GM21515 (cell line): ENCODE data around the gene KRTAP4-6.
"Not testable (repeated sequence)": the region's sequence is repeated elsewhere in the genome, so short reads cannot be mapped to it uniquely, and the experiment has no call there.

ENCODE experiments used
- ATAC-seq: cut with Tn5 transposase; IDR thresholded peaks from one replicate; pipeline ENCODE4 v1.9.1; 2021; ENCODE audit not compliant: unreplicated experiment

KRTAP4-6 gene

DNA sequence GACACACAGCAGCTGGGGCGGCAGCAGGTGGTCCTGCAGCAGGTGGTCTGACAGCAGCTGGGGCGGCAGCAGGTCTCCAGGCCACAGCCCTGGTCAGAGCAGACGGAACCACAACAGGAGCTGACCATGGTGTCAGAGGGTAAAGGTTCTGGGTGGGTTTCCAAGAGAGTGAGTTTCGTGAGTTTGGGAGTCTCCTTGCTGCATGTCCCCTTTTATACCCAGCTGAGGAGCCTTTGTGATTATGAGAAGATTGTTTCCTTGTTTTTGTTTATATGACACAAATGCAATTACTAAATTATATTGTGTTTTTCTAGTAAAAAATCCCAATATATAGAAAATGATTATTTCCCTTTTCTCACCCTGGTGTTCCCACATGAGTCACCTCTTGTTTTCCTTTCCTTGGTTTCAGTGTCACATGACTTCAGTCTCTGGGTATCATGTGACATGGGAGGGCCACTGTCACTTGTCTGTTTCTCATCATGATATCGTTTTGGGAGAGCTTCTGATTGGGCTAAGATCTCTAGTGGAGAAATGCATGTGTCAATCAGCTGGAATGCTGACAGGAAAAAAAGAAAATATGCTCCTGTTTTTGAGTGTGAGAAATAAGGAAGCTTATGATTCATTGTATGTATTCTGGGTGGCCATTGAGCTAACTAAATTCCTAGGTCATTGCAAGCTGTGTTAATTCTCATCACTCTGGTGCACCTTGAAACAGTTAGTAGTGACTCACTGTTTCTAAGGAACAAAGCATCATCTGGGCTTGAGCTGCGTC is at the start of gene KRTAP4-6:
Gene KRTAP4-6, minus strand, starts transcription at position 185 of the 772 bp plus-strand sequence. Its CDS starts 57 bp downstream, at position 128.
- no peak for ATAC-seq

DNA sequence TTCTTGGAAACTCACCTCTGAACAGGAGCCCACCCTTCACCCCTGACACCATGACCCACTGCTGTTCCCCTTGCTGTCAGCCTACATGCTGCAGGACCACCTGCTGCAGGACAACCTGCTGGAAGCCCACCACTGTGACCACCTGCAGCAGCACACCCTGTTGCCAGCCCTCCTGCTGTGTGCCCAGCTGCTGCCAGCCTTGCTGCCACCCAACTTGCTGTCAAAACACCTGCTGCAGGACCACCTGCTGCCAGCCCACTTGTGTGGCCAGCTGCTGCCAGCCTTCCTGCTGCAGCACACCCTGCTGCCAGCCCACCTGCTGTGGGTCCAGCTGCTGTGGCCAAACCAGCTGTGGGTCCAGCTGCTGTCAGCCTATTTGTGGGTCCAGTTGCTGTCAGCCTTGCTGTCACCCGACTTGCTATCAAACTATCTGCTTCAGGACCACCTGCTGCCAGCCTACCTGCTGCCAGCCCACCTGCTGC is 49.5 kb upstream of the KRTAP4-6 start, which contains the start of gene KRTAP9-1:
Gene KRTAP9-1, plus strand, starts transcription at position 51 of the 482 bp plus-strand sequence. Its CDS starts 0 bp downstream, at position 51.
- not testable (repeated sequence) for ATAC-seq

DNA sequence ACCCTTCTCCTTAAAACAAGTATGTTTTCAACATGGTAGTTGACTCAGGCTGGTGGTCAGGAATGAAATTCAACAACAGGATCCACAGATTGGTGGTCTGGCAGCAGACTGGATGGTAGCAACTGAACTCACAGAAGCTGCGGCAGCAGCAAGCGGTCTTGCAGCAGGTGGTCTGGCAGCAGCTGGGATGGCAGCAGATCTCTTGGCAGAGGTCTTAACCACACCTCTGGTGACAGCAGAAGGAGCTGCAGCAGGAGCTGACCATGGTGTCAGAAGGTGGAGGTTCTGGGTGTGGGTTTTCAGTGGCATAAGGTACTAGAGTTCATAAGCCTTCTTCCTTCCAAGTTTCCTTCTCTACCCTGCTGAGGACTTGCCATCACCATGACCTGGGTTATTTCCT is 46.5 kb upstream of the KRTAP4-6 start:
- no peak for ATAC-seq

DNA sequence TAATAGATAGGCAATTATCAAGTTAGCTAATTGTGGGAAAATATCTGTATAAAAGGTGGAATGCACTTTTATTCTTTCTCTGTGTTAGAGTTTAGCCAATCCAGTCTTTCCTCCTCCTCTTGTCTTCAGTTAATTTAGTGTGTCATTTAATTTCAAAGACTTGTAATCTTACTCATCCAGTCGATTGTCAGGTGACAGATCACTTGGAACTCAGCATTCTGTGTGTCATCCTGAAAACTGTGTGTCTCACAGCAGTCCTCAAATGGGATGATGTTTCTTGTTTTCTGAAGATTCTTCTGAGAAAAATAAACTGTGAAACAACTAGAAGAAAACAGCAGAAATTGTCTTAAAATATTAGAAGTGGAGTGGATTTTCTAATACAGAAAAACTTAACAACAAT is 44.7 kb upstream of the KRTAP4-6 start:
- no peak for ATAC-seq

DNA sequence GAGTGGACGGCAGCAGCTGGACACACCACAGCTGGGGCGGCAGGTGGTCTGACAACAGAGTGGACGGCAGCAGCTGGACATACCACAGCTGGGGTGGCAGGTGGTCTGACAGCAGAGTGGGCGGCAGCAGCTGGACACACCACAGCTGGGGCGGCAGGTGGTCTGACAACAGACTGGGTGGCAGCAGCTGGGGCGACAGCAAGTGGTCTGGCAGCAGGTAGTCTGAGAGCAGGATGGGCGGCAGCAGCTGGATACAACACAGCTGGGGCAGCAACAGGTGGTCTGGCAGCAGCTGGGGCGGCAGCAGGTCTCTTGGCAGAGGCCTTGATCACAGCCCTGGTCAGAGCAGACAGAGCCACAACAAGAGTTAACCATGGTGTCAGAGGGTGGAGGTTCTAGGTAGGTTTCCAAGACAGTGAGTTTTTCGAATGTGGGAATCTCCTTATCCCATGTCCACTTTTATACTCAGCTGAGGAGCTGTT is 44.2 kb upstream of the KRTAP4-6 start, which contains the start of gene KRTAP4-1:
Gene KRTAP4-1, minus strand, starts transcription at position 432 of the 482 bp plus-strand sequence. Its CDS starts 57 bp downstream, at position 375.
- no peak for ATAC-seq

DNA sequence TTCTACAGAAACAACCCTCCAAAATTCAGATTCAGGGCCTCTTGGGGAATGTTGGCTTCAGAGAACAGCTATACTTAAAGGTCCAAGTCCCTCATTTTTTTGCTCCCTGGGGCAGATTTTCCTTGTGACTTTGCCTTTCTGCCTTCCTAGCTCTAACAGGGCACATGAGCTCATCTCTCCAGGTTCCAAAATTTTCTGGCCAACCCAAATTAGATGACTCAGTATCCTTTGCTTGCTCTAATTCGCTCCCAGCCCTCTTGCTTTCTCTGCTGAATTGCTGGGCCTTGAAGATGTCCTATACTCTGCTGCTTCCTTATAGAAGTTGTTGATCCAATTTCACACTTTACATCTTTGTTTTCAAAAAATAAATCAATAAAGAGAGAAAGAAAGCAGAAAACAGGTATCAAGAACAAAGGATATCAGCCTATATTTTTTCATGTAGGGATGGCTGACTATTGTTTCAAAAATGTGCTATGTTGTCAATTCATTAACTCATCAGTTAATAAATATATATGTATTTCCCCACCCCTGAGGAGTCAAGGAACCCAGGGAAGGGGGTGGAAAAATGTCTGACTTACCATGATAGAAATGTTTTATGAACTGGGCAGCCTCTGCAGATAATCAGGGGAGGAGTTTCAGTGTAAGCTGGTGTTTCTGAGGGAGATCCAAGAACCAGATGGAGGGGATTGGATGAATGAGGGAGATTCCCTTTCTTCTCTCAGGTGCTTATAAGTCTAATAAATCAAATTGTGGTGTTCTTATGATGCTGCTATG is 38.7 kb upstream of the KRTAP4-6 start:
- no peak for ATAC-seq

DNA sequence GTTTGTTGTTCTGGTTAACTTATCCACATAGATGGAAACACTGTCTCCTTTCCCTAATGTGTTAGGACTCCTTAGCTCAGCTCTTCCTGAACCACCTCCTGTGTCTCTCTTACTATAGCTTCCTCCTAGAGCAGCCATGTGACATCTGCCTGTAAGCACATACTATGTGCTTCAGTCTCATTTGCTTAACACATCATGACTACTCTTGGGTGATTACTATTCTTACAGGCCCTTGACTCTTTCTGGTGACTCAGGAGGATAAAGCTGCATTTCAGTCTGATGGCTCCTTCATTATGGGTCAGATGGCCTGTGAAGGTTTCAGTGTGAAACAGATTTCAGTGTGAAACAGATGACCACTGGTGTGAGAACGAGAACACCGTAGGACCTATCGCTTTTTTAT is 38.0 kb upstream of the KRTAP4-6 start:
- ATAC-seq = no peak

DNA sequence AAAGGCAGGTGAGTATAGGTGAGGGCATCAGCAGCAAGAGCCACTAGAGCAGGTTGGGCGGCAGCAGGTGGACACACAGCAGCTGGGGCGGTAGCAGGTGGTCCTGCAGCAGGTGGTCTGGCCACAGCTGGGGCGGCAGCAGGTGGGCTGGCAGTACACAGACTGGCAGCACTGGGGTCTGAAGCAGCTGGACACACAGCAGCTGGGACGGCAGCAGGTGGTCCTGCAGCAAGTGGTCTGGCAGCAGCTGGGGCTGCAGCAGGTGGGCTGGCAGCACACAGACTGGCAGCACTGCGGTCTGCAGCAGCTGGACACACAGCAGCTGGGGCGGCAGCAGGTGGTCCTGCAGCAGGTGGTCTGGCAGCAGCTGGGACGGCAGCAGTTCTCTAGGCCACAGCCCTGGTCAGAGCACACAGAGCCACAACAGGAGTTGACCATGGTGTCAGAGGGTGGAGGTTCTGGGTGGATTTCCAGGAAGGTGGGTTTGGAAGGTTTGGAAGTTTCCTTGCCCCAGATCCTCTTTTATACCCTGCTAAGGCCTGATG is 37.5 kb upstream of the KRTAP4-6 start, which contains the start of gene KRTAP4-2:
Gene KRTAP4-2, minus strand, starts transcription at position 495 of the 545 bp plus-strand sequence. Its CDS starts 57 bp downstream, at position 438.
- no peak for ATAC-seq

DNA sequence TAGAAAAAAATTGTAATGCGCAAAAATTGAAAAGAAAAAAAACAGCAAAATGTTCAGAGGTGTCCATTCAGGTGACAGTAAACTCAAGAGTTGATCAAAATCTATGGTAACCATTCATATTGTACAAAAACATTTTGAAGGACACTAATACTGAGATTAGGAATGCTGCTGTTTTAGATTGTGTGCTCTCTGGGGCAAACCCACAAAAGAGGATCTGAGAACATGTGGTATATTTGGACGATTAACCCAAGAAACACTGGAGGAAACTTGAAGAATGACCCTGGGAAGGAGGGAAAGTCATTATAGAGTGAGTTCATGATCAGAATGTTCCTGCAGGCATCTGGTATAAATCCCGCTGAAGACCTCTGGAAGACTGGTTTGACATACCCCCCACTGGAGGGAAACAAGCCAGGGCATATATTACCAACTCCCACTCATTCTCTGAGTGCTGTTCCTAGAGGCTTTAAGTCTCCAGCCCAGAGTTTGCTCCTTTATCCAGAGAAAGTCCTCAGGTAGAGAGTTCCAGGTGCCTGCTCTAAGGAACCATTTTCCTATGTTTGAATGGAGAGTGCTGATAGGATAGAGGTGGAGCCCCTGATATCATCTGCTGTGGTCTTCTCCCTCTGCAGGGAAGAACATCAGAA is 36.5 kb upstream of the KRTAP4-6 start:
- ATAC-seq = no peak

DNA sequence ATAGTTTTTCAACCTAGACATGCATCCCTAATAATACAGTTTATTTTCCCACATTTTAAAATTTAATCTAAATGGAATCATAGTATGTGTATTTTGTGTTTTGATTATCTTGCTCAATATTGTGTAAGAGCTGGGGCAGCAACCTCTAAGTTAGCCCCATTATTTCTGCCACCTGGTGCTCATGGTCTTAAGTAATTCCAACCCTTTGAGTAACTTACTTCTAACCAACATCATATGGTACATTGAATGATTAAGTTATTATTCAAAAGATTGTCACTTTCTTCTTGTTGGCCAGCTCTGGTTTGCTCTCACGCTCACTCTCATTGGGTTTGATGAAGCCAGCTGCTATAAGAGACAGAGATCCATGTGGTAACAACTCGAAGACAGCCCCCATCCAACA is 31.5 kb upstream of the KRTAP4-6 start:
- no peak for ATAC-seq

DNA sequence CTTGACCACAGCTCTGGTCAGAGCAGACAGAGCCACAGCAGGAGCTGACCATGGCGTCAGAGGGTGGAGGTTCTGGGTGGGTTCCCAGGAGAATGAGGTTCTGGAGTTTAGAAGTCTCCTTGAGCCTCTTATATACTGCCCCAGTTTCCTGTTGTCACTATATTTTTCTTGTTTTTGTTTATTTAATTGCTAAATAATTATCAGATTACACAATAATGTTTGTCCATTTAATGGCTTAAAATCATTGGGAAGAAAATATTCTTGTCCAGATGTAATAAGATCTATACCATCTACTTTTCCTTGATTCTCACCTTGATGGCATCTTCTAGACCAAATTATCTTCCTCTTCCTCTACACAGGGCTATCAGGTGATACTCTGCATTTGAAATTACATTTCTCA is 27.8 kb upstream of the KRTAP4-6 start, which contains the start of gene KRTAP4-3:
Gene KRTAP4-3, minus strand, starts transcription at position 101 of the 400 bp plus-strand sequence. Its CDS starts 49 bp downstream, at position 52.
- ATAC-seq = no peak

DNA sequence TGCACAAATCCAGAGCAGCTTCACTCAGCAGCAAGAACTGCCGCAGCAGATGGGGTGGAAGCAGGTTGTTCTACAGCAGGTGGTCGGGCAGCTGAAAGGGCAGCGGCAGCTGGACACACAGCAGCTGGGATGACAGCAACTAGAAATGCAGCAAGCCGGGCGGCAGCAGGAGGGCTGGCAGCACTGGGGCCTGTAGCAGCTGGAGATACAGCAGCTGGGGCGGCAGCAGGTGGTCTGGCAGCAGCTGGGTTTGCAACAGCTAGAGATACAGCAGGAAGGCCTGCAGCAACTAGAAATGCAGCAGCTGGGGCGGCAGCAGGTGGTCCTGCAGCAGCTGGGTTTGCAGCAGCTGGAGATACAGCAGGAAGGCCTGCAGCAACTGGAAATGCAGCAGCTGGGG is 27.2 kb upstream of the KRTAP4-6 start:
- no peak for ATAC-seq

DNA sequence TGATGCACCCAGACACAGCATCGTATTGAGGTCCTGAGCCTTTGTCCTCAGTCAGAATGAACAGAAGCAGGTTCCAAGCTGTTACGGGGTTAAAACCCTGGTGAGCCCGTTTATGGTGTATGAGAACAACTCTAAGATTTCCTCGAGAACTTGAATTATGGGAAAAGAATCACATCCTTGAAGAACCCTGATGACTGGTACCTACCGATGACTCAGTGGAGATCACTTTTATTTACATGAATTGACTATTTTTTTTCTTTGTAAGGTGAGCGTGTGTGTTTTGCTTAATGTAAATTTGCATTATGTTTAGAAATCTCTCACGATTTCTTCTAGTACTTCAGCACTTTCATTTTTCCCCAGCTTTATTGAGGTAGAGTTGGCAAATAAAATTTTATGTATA is 23.5 kb upstream of the KRTAP4-6 start:
- ATAC-seq = no peak

DNA sequence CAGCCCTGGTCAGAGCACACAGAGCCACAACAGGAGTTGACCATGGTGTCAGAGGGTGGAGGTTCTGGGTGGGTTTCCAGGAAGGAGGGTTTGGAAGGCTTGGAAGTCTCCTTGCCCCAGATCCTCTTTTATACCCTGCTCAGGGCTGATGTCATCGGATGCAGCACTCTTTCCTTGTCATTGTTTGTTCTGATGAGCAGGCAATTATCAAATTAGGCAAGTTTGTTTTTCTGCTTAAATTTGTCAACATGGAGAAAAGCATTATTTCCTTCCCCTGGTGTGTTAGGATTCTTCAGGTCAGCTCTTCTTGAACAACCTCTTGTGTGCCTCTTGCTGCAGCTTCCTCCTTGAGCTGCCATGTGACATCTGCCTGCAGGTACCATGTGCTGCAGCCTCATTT is 20.3 kb upstream of the KRTAP4-6 start, which contains the start of gene KRTAP4-4:
Gene KRTAP4-4, minus strand, starts transcription at position 101 of the 400 bp plus-strand sequence. Its CDS starts 57 bp downstream, at position 44.
- no peak for ATAC-seq

DNA sequence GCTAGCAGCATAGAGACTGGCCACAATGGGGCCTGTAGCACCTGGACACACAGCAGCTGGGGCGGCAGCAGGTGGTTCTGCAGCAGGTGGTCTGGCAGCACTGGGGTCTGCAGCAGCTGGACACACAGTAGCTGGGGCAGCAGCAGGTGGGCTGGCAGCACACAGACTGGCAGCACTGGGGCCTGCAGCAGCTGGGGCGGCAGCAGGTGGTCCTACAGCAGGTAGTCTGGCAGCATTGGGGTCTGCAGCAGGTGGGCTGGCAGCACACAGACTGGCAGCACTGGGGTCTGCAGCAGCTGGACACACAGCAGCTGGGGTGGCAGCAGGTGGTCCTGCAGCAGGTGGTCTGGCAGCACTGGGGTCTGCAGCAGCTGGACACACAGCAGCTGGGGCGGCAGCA is 19.8 kb upstream of the KRTAP4-6 start:
- not testable (repeated sequence) for ATAC-seq

DNA sequence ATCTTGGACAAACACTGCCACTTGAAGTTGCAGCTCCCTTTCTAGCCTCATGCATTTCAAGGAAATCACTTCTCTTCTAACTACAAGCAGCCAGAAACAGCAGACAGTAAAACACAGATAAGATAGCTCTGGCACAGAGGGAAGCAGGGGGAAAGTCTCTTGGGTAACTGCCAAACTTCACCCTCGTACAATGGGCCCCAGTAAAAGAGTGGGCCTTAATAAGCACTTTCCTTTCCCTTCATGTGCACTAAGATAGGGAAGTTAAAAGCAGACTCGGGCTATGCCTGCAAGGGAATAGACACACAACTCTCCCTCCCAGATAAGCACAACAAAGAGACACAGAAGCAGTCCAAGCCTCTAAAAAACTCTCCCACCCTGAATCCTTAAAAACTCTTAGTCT is 13.5 kb upstream of the KRTAP4-6 start:
- no peak for ATAC-seq

DNA sequence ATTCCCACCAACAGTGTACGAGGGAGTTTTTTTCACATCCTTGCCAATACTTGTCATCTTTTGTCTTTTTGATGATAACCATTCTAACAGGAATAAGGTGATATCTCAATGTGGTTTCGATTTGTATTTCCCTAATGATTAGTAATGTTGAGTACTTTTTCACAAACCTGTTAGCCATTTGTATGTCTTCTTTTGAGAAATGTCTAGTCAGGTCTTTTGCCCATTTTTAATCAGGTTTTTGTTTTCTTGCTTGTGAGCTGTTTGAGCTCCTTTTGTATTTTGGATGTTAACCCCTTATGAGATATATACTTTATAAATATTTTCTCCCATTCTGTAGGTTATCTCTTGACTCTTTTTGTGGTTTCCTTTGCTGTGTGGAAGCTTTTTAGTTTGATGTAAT is 11.2 kb upstream of the KRTAP4-6 start:
- no peak for ATAC-seq

DNA sequence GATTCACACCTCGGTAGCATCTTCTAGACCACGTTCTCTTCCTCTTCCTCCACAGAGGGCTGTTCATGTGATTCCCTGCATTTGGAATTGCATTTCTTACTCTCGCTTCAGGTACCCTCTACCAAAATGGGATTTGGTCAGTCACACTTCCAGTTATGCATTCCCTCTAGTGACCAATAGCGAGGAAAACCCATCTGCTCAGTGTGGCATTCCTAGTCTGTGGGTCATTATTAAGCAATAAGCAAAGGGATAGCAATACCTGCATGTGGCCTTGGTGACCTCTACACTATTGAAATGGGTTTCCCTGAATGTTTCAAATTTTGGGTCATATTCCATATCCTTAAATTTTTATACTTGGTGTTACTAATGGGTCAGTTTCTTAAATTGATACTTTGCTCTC is 9.7 kb upstream of the KRTAP4-6 start:
- ATAC-seq = no peak

DNA sequence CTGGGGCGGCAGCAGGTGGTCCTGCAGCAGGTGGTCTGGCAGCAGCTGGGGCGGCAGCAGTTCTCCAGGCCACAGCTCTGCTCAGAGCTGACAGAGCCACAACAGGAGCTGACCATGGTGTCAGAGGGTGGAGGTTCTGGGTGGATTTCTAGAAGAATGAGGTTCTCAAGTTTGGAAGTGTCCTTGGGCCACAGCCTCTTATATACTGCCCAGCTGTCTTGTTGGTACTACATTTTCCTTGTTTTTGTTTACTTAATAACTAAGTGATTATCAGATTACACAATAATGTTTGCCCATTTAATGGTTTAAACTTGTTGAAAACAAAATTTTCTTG is 9.3 kb upstream of the KRTAP4-6 start, which contains the start of gene KRTAP4-5:
Gene KRTAP4-5, minus strand, starts transcription at position 174 of the 334 bp plus-strand sequence. Its CDS starts 58 bp downstream, at position 116.
- no peak for ATAC-seq

DNA sequence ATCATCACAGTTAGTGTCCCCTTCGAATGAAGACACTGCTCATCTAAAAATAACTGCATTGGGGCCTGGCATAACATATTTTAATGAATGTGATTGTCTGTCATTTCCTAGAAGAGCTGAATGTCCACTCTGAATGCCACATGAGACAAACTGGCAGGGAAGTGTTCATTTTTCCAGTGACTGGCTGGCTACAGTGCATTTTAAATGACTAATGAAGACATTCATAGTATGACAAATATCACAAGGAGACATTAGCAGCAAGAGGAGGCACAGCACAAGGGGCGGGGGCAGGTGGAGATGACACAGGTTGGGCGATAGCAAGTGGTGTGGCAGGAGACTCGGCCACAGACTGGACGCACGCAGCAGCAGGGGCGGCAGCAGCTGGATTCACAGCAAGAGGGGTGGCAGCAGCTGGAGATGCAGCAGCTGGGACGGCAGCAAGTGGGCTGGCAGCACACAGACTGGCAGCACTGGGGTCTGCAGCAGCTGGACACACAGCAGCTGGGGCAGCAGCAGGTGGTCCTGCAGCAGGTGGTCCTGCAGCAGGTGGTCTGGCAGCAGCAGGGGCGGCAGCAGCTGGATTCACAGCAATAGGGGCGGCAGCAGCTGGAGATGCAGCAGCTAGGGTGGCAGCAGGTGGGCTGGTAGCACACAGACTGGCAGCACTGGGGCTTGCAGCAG is 8.8 kb upstream of the KRTAP4-6 start:
- not testable (repeated sequence) for ATAC-seq
